ENCODE measurements around the gene KDM4C. TPM values are rescaled to one million over a fixed set of nuclear protein-coding genes. Genes with fewer than 3 reads are reported as not detected.

KDM4C gene
- total and polyA plus RNA-seq, 8 donors = 6.7 to 129 (median 79.9) TPM

DNA sequence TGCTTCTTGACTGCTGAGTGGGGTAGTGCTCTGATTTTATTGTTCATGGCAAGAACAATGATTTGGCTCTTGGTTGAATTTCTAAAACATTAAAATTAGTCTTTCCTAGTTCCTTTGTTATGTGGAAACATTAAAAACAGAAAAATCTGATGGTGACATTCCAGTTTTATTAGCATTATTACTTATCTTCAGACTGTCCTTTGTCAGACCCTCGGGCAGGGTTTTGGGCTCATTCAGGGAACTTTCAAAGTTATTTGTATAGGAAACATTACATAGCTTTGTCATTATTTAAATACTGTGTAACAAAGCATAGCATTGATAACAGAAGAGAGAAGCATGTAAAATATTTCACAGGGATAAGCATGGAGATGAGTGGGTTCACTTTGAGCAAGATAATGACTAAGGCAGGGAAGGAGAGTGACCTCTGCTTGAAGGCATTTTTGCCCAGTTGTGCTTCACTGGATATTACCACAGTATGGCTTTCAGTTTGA is 119.9 kb downstream of the KDM4C start:
- intact Hi-C loops (cut with DNase I; ENCODE audit: low total_unique reads) = no loop called here
- no peaks in the 10 kb centered on the region for H3K9me3 ChIP-seq

DNA sequence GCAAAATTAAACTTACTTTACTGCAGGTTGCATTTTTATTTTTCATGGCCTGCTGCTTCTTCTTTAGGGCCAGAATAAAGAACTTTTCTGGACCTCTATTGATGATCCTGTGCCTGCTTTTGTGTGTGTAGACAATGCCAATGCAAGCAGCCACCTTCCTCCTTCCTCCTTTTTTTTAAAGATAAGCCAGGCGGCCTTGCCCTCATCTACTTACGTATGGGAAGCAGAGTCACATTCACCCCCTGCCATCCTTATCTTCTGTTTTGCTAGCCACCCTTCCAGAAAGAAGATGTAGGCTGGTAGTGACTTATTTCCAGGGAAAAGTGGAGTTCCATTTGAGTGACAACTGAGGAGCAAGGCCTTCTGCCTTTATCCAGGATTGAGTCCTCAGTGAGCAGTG is 122.9 kb downstream of the KDM4C start:
- no peak overlapping the region for H3K4me3 ChIP-seq
- WGBS, 5 donors = 43 to 76% (median 54%) methylated on average over 2 of the region's 2 CpGs
- no peaks in the 10 kb centered on the region for H3K9me3 ChIP-seq
- no peak for DNase-seq
- intact Hi-C loops (cut with DNase I; ENCODE audit: low total_unique reads) = no loop called here
- no peaks in the 10 kb centered on the region for H3K27me3 ChIP-seq
- H3K36me3 ChIP-seq = no peaks in the 10 kb centered on the region
- TF ChIP-seq POLR2AphosphoS5 (IDR thresholded peaks at IDR 0.05) (no peak), EP300 (IDR thresholded peaks at IDR 0.05) (no peak), POLR2A (IDR thresholded peaks at IDR 0.05) (no peak)
- TF ChIP-seq, protein P1, sequence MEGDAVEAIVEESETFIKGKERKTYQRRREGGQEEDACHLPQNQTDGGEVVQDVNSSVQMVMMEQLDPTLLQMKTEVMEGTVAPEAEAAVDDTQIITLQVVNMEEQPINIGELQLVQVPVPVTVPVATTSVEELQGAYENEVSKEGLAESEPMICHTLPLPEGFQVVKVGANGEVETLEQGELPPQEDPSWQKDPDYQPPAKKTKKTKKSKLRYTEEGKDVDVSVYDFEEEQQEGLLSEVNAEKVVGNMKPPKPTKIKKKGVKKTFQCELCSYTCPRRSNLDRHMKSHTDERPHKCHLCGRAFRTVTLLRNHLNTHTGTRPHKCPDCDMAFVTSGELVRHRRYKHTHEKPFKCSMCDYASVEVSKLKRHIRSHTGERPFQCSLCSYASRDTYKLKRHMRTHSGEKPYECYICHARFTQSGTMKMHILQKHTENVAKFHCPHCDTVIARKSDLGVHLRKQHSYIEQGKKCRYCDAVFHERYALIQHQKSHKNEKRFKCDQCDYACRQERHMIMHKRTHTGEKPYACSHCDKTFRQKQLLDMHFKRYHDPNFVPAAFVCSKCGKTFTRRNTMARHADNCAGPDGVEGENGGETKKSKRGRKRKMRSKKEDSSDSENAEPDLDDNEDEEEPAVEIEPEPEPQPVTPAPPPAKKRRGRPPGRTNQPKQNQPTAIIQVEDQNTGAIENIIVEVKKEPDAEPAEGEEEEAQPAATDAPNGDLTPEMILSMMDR (IDR thresholded peaks at IDR 0.05) = no peak
- peaks cover 0 to 15% (median 2%) of the 10 kb centered on the region in 4 donors for H3K4me1 ChIP-seq
- H3K27ac ChIP-seq = no peak overlapping the region

More for the DNA sequence above, 119.9 kb downstream of the KDM4C start:
- no peak overlapping the region for H3K27ac ChIP-seq
- WGBS, 5 donors = 31 to 73% (median 57%) methylated on average over 1 of the region's 1 CpG
- TF ChIP-seq POLR2AphosphoS5 (IDR thresholded peaks at IDR 0.05) = no peak
- TF ChIP-seq, protein P1 (IDR thresholded peaks at IDR 0.05) = no peak
- no peak for TF ChIP-seq EP300 (IDR thresholded peaks at IDR 0.05)
- no peak for TF ChIP-seq POLR2A (IDR thresholded peaks at IDR 0.05)
- no peaks in the 10 kb centered on the region for H3K27me3 ChIP-seq
- H3K4me3 ChIP-seq = no peak overlapping the region
- H3K4me1 ChIP-seq = peaks cover 0 to 23% (median 17%) of the 10 kb centered on the region in 4 donors
- no peaks in the 10 kb centered on the region for H3K36me3 ChIP-seq
- DNase-seq = no peak

DNA sequence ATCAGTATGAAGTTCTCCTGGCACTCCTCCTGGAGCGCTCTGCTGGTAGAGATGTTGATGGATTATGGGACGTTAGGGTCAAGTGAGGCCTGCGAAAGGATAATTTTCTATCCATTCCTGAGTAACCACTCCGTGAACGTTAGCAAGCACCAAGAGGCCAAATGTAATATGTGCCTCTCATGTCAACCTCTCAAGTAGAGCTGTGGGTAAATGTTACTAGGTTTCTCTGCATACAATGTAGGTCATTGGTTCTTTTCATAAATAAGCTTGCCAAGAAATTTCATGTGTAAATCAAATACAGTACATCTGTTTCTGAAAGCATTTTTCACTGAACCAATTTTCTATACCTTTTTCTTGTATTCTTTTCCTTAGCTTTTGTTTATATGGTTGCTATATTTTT is 126.3 kb downstream of the KDM4C start:
- Histone ChIP-seq H3K27me3 (no peaks in the 10 kb centered on the region), H3K4me1 (peaks cover 0 to 8% (median 0%) of the 10 kb centered on the region in 4 donors), H3K36me3 (peaks cover under 1 to 14% (median 7%) of the 10 kb centered on the region in 4 donors), H3K4me3 (no peak overlapping the region), H3K27ac (no peak overlapping the region), H3K9me3 (no peaks in the 10 kb centered on the region)
- no peak for DNase-seq
- 53 to 73% (median 55%) methylated on average over 5 of the region's 5 CpGs for WGBS, 5 donors
- intact Hi-C loops (cut with DNase I; ENCODE audit: low total_unique reads) = no loop called here
- TF ChIP-seq POLR2AphosphoS5 (IDR thresholded peaks at IDR 0.05) (no peak), EP300 (IDR thresholded peaks at IDR 0.05) (no peak), POLR2A (IDR thresholded peaks at IDR 0.05) (no peak)
- TF ChIP-seq, protein P1 (IDR thresholded peaks at IDR 0.05) = no peak

DNA sequence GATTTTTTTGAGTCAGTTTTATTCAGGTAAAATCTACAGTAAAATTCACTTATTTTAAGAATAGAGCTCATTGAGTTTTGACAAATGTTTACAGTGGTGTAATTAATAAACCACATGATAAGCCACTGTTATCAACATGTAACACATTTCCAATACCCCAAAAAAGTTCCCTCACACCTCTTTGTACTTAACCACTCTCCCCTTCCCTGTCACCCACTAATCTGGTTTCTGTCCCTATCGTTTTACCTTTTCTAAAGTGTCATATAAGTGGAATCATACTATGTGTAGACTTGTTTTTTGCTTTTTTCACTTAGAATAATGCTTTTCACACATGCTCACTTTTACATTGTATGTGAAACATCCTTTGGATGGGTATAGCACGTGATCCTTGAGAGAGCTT is 127.2 kb downstream of the KDM4C start:
- Histone ChIP-seq H3K36me3 (peaks cover 4 to 22% (median 13%) of the 10 kb centered on the region in 4 donors), H3K4me3 (no peak overlapping the region), H3K27me3 (no peaks in the 10 kb centered on the region), H3K27ac (no peak overlapping the region), H3K9me3 (no peaks in the 10 kb centered on the region), H3K4me1 (peaks cover 0 to 8% (median 0%) of the 10 kb centered on the region in 4 donors)
- intact Hi-C loops (cut with DNase I; ENCODE audit: low total_unique reads) = no loop called here
- WGBS, 5 donors = 86 to 91% (median 90%) methylated on average over 2 of the region's 2 CpGs
- DNase-seq = no peak
- no peak for TF ChIP-seq POLR2A (IDR thresholded peaks at IDR 0.05)
- TF ChIP-seq, protein P1 (IDR thresholded peaks at IDR 0.05) = no peak
- no peak for TF ChIP-seq POLR2AphosphoS5 (IDR thresholded peaks at IDR 0.05)
- no peak for TF ChIP-seq EP300 (IDR thresholded peaks at IDR 0.05)
